GM13977 (cell line): ENCODE measurements around the gene DENND5B.
"Not testable (repeated sequence)": the region's sequence is repeated elsewhere in the genome, so short reads cannot be mapped to it uniquely, and the experiment has no call there.

ENCODE experiments used
- DNase-seq: peaks from one replicate; pipeline ENCODE4 v3.0.0; 2012; ENCODE audit warnings: low spot score
- CTCF ChIP-seq: IDR thresholded peaks from 2 replicates; pipeline ENCODE4 v1.5.1; 2012; ENCODE audit warnings: mild to moderate bottlenecking, control low read depth; ENCODE audit not compliant: insufficient read depth; ENCODE audit errors: extremely low read depth, missing control alignments
- in situ Hi-C: fragments of 300-500 bp; cut with MboI; formaldehyde crosslinking; loops from one replicate; pipeline ENCODE4 v1.12.0; 2022; ENCODE audit warnings: low sequenced_read_pairs, low pct_unique_long_range_greater_than_20kb, mixed read lengths, inconsistent platforms; ENCODE audit not compliant: unreplicated experiment

DENND5B gene

DNA sequence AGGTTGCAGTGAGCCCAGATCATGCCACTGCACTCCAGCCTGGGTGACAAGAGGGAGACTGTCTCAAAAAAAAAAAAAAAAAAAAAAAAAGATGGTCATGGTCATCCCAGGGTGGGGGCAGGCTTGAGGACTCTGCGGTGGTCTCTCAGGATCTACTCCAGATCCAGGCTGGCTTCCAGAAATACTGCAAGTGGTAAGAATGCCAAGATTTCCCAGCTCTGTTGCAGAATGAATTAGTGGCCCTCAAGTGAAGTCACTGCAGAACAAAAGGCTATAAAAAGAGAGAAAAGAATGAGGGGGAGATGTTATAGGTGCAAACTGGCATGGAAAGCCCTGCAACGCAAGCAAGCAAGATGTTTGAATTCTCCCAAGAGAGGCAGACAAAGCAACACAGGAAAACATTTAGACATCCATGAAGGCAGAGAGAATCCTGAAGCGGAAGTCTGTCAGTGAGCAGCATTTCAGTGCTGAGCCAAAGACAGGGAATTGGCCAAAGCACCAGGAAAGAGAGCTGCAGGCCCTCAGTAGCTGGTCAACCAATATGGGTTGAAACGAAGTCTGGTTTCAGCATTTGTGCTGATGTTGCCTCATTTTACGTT is 36.6 kb upstream of the DENND5B start:
- no peak for TF ChIP-seq CTCF
- no peak for DNase-seq
- in situ Hi-C loops = no loop called here

DNA sequence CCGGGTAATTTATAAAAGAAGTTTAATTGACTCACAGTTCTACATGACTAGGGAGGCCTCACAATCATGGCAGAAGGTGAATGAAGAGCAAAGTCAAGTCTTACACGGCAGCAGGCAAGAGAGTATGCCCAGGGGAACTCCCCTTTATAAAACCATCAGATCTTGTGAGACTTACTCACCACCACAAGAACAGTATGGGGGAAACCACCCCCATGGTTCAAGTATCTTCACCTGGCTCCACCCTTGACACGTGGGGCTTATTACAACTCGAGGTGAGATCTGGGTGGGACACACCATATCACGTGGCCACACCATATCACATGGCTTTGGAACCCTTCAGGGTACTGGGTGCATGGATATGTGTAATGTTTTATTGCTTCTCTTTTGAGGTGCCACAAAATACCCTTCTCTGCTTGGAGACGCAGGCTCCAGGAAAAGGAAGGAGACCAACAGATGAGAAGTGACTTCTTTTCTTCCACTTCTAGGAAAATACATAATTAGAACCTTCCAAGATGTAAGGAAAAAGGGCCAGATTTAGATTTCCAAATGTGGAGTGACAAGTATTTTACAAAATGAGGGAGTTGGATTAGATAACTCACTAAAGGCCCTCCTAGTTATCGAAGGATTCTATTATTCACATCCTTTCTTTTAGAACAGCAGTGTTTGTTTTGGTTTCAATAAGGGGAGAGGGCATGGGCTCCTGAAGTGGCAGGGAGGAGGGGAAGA is 35.5 kb upstream of the DENND5B start:
- TF ChIP-seq CTCF = no peak
- in situ Hi-C loops = no loop called here
- no peak for DNase-seq

GRCh38 chr12:31622038-31622437 is 31.1 kb upstream of the DENND5B start:
- no peak for DNase-seq
- TF ChIP-seq CTCF = no peak
- in situ Hi-C loops = no loop called here

GRCh38 chr12:31620311-31620710 is 29.4 kb upstream of the DENND5B start:
- in situ Hi-C loops = no loop called here
- TF ChIP-seq CTCF = no peak
- no peak for DNase-seq

- DNase-seq = no peak
- in situ Hi-C loops = no loop called here
- no peak for TF ChIP-seq CTCF
Observed at GRCh38 chr12:31618228-31619025, 27.5 kb upstream of the DENND5B start.

DNA sequence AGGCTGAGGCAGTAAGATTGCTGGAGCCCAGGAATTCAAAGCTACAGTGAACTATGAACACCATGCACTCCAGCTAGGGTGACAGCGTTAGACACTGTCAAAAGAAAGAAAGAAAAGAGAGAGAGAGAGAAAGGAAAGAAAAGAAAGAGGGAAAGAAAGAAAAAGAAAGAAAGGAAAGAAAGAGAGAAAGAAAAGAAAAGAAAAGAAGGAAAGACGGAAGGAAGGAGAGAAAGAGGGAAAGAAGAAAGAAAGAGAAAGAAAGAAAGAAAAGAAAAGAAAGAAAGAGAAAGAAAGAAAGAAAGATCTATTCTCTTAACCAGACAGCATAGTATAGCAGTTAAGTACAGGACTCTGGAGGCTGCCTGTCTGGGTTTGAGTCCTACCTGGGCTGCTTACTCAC is 21.9 kb upstream of the DENND5B start:
- no peak for TF ChIP-seq CTCF
- in situ Hi-C loops = no loop called here
- no peak for DNase-seq

- DNase-seq, in situ Hi-C loops: not testable (repeated sequence)
Observed at GRCh38 chr12:31608299-31608698, 17.4 kb upstream of the DENND5B start.
